Measurements from ENCODE around the gene GTF2B.

Gene GTF2B

DNA sequence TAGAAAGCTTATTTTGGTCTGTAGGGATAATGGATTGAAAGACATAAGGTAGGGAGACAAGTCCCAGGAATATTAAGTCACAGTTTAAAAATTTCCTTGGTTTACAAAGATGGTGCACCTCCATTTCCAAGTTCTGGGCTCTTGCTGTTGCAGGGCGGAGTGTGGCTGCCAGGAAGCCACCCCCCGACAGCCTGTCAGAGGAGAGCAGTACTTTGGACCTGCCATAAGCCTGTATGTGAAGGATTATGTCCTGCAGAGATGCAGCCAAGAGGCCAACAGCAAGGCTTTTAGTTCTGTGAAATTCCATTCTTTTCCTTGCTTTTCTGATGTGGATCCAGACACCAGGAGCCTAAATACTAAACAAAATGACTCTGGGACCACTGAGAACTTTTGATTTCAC, 31.9 kb upstream of the GTF2B start:
- TF ChIP-seq FOXP2 (optimal IDR thresholded peaks at IDR 0.05; ENCODE audit: borderline replicate concordance, extremely low read depth, extremely low read length, insufficient read depth), result no peak
- TF ChIP-seq, protein P1, sequence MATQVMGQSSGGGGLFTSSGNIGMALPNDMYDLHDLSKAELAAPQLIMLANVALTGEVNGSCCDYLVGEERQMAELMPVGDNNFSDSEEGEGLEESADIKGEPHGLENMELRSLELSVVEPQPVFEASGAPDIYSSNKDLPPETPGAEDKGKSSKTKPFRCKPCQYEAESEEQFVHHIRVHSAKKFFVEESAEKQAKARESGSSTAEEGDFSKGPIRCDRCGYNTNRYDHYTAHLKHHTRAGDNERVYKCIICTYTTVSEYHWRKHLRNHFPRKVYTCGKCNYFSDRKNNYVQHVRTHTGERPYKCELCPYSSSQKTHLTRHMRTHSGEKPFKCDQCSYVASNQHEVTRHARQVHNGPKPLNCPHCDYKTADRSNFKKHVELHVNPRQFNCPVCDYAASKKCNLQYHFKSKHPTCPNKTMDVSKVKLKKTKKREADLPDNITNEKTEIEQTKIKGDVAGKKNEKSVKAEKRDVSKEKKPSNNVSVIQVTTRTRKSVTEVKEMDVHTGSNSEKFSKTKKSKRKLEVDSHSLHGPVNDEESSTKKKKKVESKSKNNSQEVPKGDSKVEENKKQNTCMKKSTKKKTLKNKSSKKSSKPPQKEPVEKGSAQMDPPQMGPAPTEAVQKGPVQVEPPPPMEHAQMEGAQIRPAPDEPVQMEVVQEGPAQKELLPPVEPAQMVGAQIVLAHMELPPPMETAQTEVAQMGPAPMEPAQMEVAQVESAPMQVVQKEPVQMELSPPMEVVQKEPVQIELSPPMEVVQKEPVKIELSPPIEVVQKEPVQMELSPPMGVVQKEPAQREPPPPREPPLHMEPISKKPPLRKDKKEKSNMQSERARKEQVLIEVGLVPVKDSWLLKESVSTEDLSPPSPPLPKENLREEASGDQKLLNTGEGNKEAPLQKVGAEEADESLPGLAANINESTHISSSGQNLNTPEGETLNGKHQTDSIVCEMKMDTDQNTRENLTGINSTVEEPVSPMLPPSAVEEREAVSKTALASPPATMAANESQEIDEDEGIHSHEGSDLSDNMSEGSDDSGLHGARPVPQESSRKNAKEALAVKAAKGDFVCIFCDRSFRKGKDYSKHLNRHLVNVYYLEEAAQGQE (IDR thresholded peaks at IDR 0.05; ENCODE audit: insufficient read depth in 1 of 2, low read depth in 2 of 2, low read length in 2 of 2), result no peak
- TF ChIP-seq POLR2AphosphoS5 (IDR thresholded peaks at IDR 0.05; ENCODE audit: low read depth, low read length), result no peak
- no peak for TF ChIP-seq TAF1 (IDR thresholded peaks at IDR 0.05; ENCODE audit: borderline replicate concordance, insufficient read depth, low read length)
- TF ChIP-seq SIN3A (IDR thresholded peaks at IDR 0.05; ENCODE audit: borderline replicate concordance, insufficient read depth, low read length), result no peak

DNA sequence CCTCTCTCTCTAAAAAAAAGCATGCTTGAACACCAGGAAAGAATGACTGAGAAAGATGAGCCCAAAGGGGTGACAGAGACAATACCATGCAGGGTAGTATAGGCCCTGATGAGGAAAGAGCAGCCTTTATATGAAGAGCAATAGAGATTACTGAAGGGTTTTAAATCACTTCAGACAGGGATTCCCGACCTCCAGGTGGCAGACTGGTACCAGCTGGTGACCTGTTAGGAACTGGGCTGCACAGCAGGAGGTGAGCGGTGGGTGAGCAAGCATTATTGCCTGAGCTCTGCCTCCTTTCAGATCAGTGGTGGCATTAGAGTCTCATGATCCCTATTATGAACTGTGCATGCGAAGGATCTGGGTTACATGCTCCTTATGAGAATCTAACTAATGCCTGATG, 30.8 kb upstream of the GTF2B start:
- TF ChIP-seq POLR2AphosphoS5 (IDR thresholded peaks at IDR 0.05; ENCODE audit: low read depth, low read length), result no peak
- no peak for TF ChIP-seq FOXP2 (optimal IDR thresholded peaks at IDR 0.05; ENCODE audit: borderline replicate concordance, extremely low read depth, extremely low read length, insufficient read depth)
- TF ChIP-seq, protein P1 (IDR thresholded peaks at IDR 0.05; ENCODE audit: insufficient read depth in 1 of 2, low read depth in 2 of 2, low read length in 2 of 2), result no peak
- TF ChIP-seq SIN3A (IDR thresholded peaks at IDR 0.05; ENCODE audit: borderline replicate concordance, insufficient read depth, low read length), result no peak
- TF ChIP-seq TAF1 (IDR thresholded peaks at IDR 0.05; ENCODE audit: borderline replicate concordance, insufficient read depth, low read length), result no peak

DNA sequence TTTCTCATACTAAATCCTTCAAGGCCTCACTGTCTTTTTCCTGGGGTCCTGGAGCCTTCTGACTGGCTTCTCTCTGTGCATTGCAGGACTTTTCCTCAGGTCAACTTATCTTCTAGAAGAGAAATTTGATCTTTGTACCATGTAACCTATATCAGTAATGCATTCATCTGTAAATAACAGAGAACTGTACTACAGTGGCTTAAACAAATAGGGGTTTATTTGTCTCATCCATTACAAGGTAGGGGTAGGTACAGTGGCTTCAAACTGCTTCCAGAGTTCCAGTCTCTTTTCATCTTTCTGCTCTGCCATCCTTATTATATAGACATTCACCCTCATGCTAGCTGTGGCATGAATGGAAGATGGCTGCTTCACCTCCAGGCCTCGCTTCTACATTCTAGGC, 29.5 kb upstream of the GTF2B start:
- TF ChIP-seq SIN3A (IDR thresholded peaks at IDR 0.05; ENCODE audit: borderline replicate concordance, insufficient read depth, low read length) (no peak), FOXP2 (optimal IDR thresholded peaks at IDR 0.05; ENCODE audit: borderline replicate concordance, extremely low read depth, extremely low read length, insufficient read depth) (no peak), POLR2AphosphoS5 (IDR thresholded peaks at IDR 0.05; ENCODE audit: low read depth, low read length) (no peak), TAF1 (IDR thresholded peaks at IDR 0.05; ENCODE audit: borderline replicate concordance, insufficient read depth, low read length) (no peak)
- TF ChIP-seq, protein P1 (IDR thresholded peaks at IDR 0.05; ENCODE audit: insufficient read depth in 1 of 2, low read depth in 2 of 2, low read length in 2 of 2), result no peak

DNA sequence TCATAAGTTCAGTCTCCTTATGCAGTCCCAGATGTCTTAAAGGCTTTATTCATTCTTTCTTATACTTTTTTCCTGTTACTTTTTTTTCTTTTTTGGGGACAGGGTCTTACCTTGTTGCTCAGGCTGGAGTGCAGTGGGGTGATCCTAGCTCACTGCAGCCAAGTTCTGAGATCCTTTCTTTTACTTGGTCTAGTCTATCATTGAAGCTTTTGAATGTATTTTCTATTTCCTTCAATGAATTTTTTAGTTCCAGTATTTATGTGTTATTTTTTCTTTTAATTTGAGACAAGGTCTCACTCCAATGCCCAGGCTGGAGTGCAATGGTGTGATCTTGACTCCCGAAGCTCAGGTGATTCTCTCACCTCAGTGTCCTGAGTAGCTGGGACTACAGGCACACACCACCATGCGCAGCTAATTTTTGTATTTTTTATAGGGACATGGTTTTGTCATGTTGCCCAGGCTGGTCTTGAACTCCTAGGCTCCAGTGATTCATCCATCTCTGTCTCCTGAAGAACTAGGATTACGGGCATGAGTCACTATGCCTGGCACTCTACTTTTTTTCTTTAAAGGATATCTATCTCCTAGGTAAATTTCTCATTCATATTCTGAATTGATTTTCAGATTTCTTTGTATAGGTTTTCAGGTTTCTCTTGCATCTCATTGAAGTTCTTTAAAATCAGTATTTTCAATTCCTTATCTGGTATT, 26.1 kb upstream of the GTF2B start:
- TF ChIP-seq FOXP2 (optimal IDR thresholded peaks at IDR 0.05; ENCODE audit: borderline replicate concordance, extremely low read depth, extremely low read length, insufficient read depth) (no peak), TAF1 (IDR thresholded peaks at IDR 0.05; ENCODE audit: borderline replicate concordance, insufficient read depth, low read length) (no peak), POLR2AphosphoS5 (IDR thresholded peaks at IDR 0.05; ENCODE audit: low read depth, low read length) (no peak), SIN3A (IDR thresholded peaks at IDR 0.05; ENCODE audit: borderline replicate concordance, insufficient read depth, low read length) (no peak)
- TF ChIP-seq, protein P1 (IDR thresholded peaks at IDR 0.05; ENCODE audit: insufficient read depth in 1 of 2, low read depth in 2 of 2, low read length in 2 of 2), result no peak

Data from PFSK-1 (cell line).